Liver (tissue), 9 donors: Measurements from ENCODE around the gene NLGN1. TPM values are rescaled to one million over a fixed set of nuclear protein-coding genes. Genes with fewer than 3 reads are reported as not detected.

Experiments
- DNase-seq: peaks from one replicate; pipeline ENCODE4 v3.0.0-alpha.2; 2017; ENCODE audit warnings: low spot score
- H3K27ac ChIP-seq, 2 donors: one replicate each; pipeline ENCODE4 v1.7.0; 2013; ENCODE audit warnings: inconsistent platforms in 2 of 2, low read length in 2 of 2, control low read depth in 1 of 2, low read depth in 1 of 2, mild to moderate bottlenecking in 1 of 2
- H3K27me3 ChIP-seq, 4 donors: one replicate each; pipeline versions ENCODE4 v1.6.1 to v1.7.0; 2013; ENCODE audit warnings: low read length in 3 of 4, inconsistent platforms in 1 of 4, mild to moderate bottlenecking in 1 of 4, moderate library complexity in 1 of 4; ENCODE audit not compliant: control insufficient read depth in 4 of 4, insufficient read depth in 4 of 4
- H3K36me3 ChIP-seq, 4 donors: one replicate each; pipeline versions ENCODE4 v1.6.1 to v1.7.0; 2013; ENCODE audit warnings: low read length in 3 of 4, mild to moderate bottlenecking in 3 of 4, low read depth in 1 of 4, moderate library complexity in 1 of 4; ENCODE audit not compliant: control insufficient read depth in 4 of 4, insufficient read depth in 3 of 4
- H3K4me1 ChIP-seq, 4 donors: one replicate each; pipeline versions ENCODE4 v1.6.1 to v1.7.0; 2013; ENCODE audit warnings: low read length in 3 of 4, mild to moderate bottlenecking in 3 of 4, moderate library complexity in 1 of 4; ENCODE audit not compliant: control insufficient read depth in 4 of 4, insufficient read depth in 4 of 4
- H3K4me3 ChIP-seq, 3 donors: one replicate each; pipeline versions ENCODE4 v1.6.1 to v1.7.0; 2013; ENCODE audit warnings: low read length in 3 of 3, control low read depth in 1 of 3, low read depth in 1 of 3, mild to moderate bottlenecking in 1 of 3
- H3K9ac ChIP-seq, 2 donors: one replicate each; pipeline ENCODE4 v1.7.0; 2013; ENCODE audit warnings: low read length in 2 of 2, mild to moderate bottlenecking in 2 of 2, moderate library complexity in 2 of 2, control low read depth in 1 of 2, low read depth in 1 of 2
- H3K9me3 ChIP-seq, 4 donors: one replicate each; pipeline versions ENCODE4 v1.6.1 to v1.7.0; 2013; ENCODE audit warnings: low read length in 3 of 4; ENCODE audit not compliant: control insufficient read depth in 4 of 4
- EGR1 ChIP-seq, 2 donors: IDR thresholded peaks; 2 replicates each; pipeline ENCODE4 v1.6.1; 2016 to 2018; ENCODE audit warnings: antibody characterized with exemption in 2 of 2, low read depth in 2 of 2
- FOXA2 ChIP-seq: IDR thresholded peaks from 2 replicates; pipeline ENCODE4 v1.6.1; 2016; ENCODE audit warnings: antibody characterized with exemption
- GABPA ChIP-seq, 2 donors: IDR thresholded peaks in 1 of 2; conservative IDR thresholded peaks in 1 of 2; 2 replicates each; pipeline ENCODE4 v1.6.1; 2016; ENCODE audit warnings: antibody characterized with exemption in 2 of 2, mild to moderate bottlenecking in 1 of 2, moderate library complexity in 1 of 2
- HNF4A ChIP-seq, 2 donors: conservative IDR thresholded peaks; 2 replicates each; pipeline ENCODE4 v1.6.1; 2016; ENCODE audit warnings: antibody characterized with exemption in 2 of 2, mild to moderate bottlenecking in 2 of 2
- HNF4G ChIP-seq: IDR thresholded peaks from 2 replicates; pipeline ENCODE4 v1.6.1; 2016; ENCODE audit warnings: antibody characterized with exemption
- JUND ChIP-seq, 2 donors: IDR thresholded peaks; 2 replicates each; pipeline ENCODE4 v1.6.1; 2016; ENCODE audit warnings: antibody characterized with exemption in 2 of 2
- NR2F2 ChIP-seq: IDR thresholded peaks from 2 replicates; pipeline ENCODE4 v1.6.1; 2016; ENCODE audit warnings: antibody characterized with exemption
- RAD21 ChIP-seq, 2 donors: IDR thresholded peaks; 2 replicates each; pipeline ENCODE4 v1.6.1; 2016; ENCODE audit warnings: antibody characterized with exemption in 2 of 2, mild to moderate bottlenecking in 2 of 2
- RXRA ChIP-seq, 2 donors: IDR thresholded peaks; 2 replicates each; pipeline ENCODE4 v1.6.1; 2017 to 2018; ENCODE audit warnings: antibody characterized with exemption in 2 of 2, mild to moderate bottlenecking in 1 of 2
- SP1 ChIP-seq: IDR thresholded peaks from 2 replicates; pipeline ENCODE4 v1.6.1; 2018; ENCODE audit warnings: antibody characterized with exemption, mild to moderate bottlenecking
- TAF1 ChIP-seq: conservative IDR thresholded peaks from 2 replicates; pipeline ENCODE4 v1.6.1; 2016; ENCODE audit warnings: antibody characterized with exemption, mild to moderate bottlenecking
- YY1 ChIP-seq: IDR thresholded peaks from 2 replicates; pipeline ENCODE4 v1.6.1; 2016; ENCODE audit warnings: antibody characterized with exemption, mild to moderate bottlenecking
- WGBS: extraction: QIAGEN DNeasy Blood & Tissue Kit; methylation state at CpG from one replicate; pipeline ENCODE4 v1.1.7; 2013; 5-methylcytosine and 5-hydroxymethylcytosine counted together
- polyA plus RNA-seq, 2 donors: library from polyadenylated mRNA; stranded (reverse) in 1 of 2; unstranded in 1 of 2; fragments of 200-250 nt in 1 of 2; fragments of >200 nt in 1 of 2; fragmentation: Nextera tagmentation in 1 of 2; extraction: Ambion mirVana in 1 of 2; gene quantifications; one replicate each; pipeline versions ENCODE4 v1.2.1 to v1.2.3, GENCODE V29; 2013 to 2015
- total RNA-seq, 2 donors: library from RNA; depleted of rRNA; stranded (reverse); fragments of >200 nt; gene quantifications; one replicate each; pipeline ENCODE4 v1.2.3, GENCODE V29; 2014
- TF ChIP-seq, protein P1 (sequence below): fragments of 150-350 bp; IDR thresholded peaks from 2 replicates; pipeline ENCODE4 v1.5.1; 2017; ENCODE audit warnings: improper control_type of control experiment, low read depth, low read length; ENCODE audit not compliant: missing input control
- TF ChIP-seq, protein P2 (sequence below): IDR thresholded peaks from 2 replicates; pipeline ENCODE4 v1.6.1; 2016; ENCODE audit warnings: antibody characterized with exemption
- TF ChIP-seq, protein P3 (sequence below): IDR thresholded peaks from 2 replicates; pipeline ENCODE4 v1.6.1; 2016; ENCODE audit warnings: antibody characterized with exemption, mild to moderate bottlenecking
- TF ChIP-seq, protein P4 (sequence below): IDR thresholded peaks from 2 replicates; pipeline ENCODE4 v1.6.1; 2016; ENCODE audit warnings: antibody characterized with exemption
- TF ChIP-seq, protein P5 (sequence below): IDR thresholded peaks from 2 replicates; pipeline ENCODE4 v1.6.1; 2016; ENCODE audit warnings: antibody characterized with exemption
- donor health status: healthy.
- donor health status: healthy.
- donor health status: healthy.
- donor health status: healthy.
- donor health status: healthy.

NLGN1 gene
- total and polyA plus RNA-seq, 4 donors: 0.02 to 0.67 (median 0.37) TPM; not detected in 1

DNA sequence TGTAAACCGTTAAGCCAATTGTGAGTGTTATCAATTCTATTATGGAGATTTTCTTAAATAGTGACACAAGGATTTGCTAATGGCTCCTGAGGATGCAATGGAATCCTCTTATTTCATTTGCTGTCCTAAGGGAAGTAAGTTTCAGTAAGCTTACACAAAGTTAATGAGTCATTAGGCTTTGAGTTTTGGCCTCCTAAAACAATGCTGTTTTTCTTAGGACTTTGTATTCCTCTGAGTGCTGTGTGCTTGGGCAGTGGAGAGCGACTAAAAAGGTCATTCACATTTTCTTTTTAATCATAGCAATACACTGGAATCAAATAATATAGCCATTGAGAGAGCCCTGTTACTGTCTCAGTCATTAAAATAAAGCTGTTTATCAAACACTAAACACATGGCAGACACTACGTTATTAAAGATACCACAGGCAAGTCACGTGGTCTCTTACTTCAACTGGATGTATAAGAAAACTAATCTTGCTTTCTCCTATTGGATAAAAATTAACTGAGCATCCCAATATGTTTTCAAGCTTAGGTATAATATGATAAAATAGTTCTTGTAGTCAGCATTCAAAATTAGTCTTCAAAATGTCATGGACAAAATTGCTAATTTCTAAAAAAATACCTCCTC is 290.8 kb downstream of the NLGN1 start:
- no peak overlapping the region for H3K9ac ChIP-seq
- no peaks in the 10 kb centered on the region for H3K4me1 ChIP-seq
- H3K9me3 ChIP-seq: no peaks in the 10 kb centered on the region
- no peak overlapping the region for H3K27ac ChIP-seq
- no peaks in the 10 kb centered on the region for H3K36me3 ChIP-seq
- no peak for DNase-seq
- WGBS: 67% methylated on average over 4 of the region's 4 CpGs
- no peak overlapping the region for H3K4me3 ChIP-seq
- H3K27me3 ChIP-seq: no peaks in the 10 kb centered on the region
- no peak for TF ChIP-seq GABPA (IDR thresholded peaks at IDR 0.05 in 1 of 2, conservative IDR thresholded peaks at IDR 0.05 in 1 of 2)
- TF ChIP-seq, protein P1, sequence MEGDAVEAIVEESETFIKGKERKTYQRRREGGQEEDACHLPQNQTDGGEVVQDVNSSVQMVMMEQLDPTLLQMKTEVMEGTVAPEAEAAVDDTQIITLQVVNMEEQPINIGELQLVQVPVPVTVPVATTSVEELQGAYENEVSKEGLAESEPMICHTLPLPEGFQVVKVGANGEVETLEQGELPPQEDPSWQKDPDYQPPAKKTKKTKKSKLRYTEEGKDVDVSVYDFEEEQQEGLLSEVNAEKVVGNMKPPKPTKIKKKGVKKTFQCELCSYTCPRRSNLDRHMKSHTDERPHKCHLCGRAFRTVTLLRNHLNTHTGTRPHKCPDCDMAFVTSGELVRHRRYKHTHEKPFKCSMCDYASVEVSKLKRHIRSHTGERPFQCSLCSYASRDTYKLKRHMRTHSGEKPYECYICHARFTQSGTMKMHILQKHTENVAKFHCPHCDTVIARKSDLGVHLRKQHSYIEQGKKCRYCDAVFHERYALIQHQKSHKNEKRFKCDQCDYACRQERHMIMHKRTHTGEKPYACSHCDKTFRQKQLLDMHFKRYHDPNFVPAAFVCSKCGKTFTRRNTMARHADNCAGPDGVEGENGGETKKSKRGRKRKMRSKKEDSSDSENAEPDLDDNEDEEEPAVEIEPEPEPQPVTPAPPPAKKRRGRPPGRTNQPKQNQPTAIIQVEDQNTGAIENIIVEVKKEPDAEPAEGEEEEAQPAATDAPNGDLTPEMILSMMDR: no peak
- TF ChIP-seq HNF4A (conservative IDR thresholded peaks at IDR 0.05): no peak

DNA sequence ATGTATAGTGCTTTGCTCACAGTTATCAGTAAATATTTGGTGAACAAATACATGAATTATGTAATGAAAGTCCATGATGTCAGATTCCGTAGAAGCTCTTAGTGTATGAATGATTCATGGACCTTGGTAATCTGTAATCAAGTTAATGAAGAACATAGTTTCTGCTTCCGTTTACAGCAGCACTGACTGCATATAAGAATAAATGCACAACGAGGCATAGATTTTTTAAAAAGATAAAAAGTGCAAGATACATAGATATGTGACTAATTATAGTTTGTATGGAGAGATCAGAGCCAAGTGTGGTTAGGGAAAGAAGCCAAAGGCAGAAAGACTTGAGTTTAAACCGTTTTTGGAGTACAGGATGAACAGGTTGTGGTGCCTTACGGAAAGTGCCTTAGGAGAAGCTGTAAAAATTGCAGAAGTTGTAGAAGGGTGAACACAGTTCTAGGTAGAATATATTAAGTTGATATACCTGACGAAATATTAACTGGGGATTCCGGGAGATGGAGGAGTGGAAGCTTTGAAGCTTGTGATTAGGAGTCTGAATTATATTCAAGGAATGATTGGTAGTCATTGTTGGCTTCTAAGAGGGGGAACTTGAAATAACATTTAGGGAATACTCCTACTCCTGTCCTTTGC is 293.1 kb downstream of the NLGN1 start:
- Histone ChIP-seq H3K4me1 (no peaks in the 10 kb centered on the region), H3K9me3 (no peaks in the 10 kb centered on the region), H3K4me3 (no peak overlapping the region), H3K36me3 (no peaks in the 10 kb centered on the region), H3K9ac (no peak overlapping the region), H3K27ac (no peak overlapping the region), H3K27me3 (no peaks in the 10 kb centered on the region)
- TF ChIP-seq, protein P2, sequence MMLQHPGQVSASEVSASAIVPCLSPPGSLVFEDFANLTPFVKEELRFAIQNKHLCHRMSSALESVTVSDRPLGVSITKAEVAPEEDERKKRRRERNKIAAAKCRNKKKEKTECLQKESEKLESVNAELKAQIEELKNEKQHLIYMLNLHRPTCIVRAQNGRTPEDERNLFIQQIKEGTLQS: no peak
- TF ChIP-seq RXRA (IDR thresholded peaks at IDR 0.05) (no peak), FOXA2 (no peak), EGR1 (IDR thresholded peaks at IDR 0.05; ENCODE audit: low read depth in 2 of 2) (no peak), NR2F2 (no peak), GABPA (IDR thresholded peaks at IDR 0.05 in 1 of 2, conservative IDR thresholded peaks at IDR 0.05 in 1 of 2) (no peak), YY1 (no peak), RAD21 (IDR thresholded peaks at IDR 0.05) (no peak), HNF4G (no peak), HNF4A (conservative IDR thresholded peaks at IDR 0.05) (no peak), TAF1 (no peak), SP1 (no peak), JUND (IDR thresholded peaks at IDR 0.05) (no peak)
- TF ChIP-seq, protein P1: no peak
- TF ChIP-seq, protein P3, sequence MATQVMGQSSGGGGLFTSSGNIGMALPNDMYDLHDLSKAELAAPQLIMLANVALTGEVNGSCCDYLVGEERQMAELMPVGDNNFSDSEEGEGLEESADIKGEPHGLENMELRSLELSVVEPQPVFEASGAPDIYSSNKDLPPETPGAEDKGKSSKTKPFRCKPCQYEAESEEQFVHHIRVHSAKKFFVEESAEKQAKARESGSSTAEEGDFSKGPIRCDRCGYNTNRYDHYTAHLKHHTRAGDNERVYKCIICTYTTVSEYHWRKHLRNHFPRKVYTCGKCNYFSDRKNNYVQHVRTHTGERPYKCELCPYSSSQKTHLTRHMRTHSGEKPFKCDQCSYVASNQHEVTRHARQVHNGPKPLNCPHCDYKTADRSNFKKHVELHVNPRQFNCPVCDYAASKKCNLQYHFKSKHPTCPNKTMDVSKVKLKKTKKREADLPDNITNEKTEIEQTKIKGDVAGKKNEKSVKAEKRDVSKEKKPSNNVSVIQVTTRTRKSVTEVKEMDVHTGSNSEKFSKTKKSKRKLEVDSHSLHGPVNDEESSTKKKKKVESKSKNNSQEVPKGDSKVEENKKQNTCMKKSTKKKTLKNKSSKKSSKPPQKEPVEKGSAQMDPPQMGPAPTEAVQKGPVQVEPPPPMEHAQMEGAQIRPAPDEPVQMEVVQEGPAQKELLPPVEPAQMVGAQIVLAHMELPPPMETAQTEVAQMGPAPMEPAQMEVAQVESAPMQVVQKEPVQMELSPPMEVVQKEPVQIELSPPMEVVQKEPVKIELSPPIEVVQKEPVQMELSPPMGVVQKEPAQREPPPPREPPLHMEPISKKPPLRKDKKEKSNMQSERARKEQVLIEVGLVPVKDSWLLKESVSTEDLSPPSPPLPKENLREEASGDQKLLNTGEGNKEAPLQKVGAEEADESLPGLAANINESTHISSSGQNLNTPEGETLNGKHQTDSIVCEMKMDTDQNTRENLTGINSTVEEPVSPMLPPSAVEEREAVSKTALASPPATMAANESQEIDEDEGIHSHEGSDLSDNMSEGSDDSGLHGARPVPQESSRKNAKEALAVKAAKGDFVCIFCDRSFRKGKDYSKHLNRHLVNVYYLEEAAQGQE: no peak
- TF ChIP-seq, protein P4, sequence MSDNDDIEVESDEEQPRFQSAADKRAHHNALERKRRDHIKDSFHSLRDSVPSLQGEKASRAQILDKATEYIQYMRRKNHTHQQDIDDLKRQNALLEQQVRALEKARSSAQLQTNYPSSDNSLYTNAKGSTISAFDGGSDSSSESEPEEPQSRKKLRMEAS: no peak
- TF ChIP-seq, protein P5, sequence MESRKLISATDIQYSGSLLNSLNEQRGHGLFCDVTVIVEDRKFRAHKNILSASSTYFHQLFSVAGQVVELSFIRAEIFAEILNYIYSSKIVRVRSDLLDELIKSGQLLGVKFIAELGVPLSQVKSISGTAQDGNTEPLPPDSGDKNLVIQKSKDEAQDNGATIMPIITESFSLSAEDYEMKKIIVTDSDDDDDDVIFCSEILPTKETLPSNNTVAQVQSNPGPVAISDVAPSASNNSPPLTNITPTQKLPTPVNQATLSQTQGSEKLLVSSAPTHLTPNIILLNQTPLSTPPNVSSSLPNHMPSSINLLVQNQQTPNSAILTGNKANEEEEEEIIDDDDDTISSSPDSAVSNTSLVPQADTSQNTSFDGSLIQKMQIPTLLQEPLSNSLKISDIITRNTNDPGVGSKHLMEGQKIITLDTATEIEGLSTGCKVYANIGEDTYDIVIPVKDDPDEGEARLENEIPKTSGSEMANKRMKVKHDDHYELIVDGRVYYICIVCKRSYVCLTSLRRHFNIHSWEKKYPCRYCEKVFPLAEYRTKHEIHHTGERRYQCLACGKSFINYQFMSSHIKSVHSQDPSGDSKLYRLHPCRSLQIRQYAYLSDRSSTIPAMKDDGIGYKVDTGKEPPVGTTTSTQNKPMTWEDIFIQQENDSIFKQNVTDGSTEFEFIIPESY: no peak
- 62% methylated on average over 7 of the region's 7 CpGs for WGBS
- no peak for DNase-seq
